Activated CD4-positive, alpha-beta T cell treated with anti-CD3 and anti-CD28 coated beads, Interleukin-2, amount 10 ng/mL, durations not matched to agents 7 days and 5 days (primary cell): ENCODE results near the gene TMEM271. TPM values are rescaled to one million over a fixed set of nuclear protein-coding genes. Genes with fewer than 3 reads are reported as not detected.

Experiments used
- CTCF ChIA-PET: fragments of 350-600 bp; sonication (Branson Sonifier 250); formaldehyde crosslinking; loops from one replicate; lab custom pipeline; 2021; ENCODE audit warnings: antibody characterized with exemption; lab: Charles Lee
- POLR2A ChIA-PET: fragments of 350-600 bp; sonication (Branson Sonifier 250); formaldehyde crosslinking; loops from one replicate; lab custom pipeline; 2021; ENCODE audit warnings: antibody characterized with exemption; lab: Charles Lee
- DNase-seq: peaks from one replicate; pipeline ENCODE4 v3.0.0-alpha.2; 2020
- H3K27ac Mint-ChIP-seq: one replicate; pipeline ENCODE4 v1.8.0; 2021; ENCODE audit warnings: mild to moderate bottlenecking, moderate library complexity, mixed read lengths
- H3K27me3 Mint-ChIP-seq: one replicate; pipeline ENCODE4 v1.8.0; 2021; ENCODE audit warnings: mixed read lengths
- H3K36me3 Mint-ChIP-seq: one replicate; pipeline ENCODE4 v1.8.0; 2021; ENCODE audit warnings: low read depth, mixed read lengths
- H3K4me1 Mint-ChIP-seq: one replicate; pipeline ENCODE4 v1.8.0; 2021; ENCODE audit warnings: mixed read lengths
- H3K4me3 Mint-ChIP-seq: one replicate; pipeline ENCODE4 v1.8.0; 2021; ENCODE audit warnings: mild to moderate bottlenecking, moderate library complexity, mixed read lengths
- H3K9me3 Mint-ChIP-seq: one replicate; pipeline ENCODE4 v1.8.0; 2021; ENCODE audit warnings: mixed read lengths
- total RNA-seq, 2 experiments: library from RNA; stranded (reverse); gene quantifications; one replicate each; pipeline ENCODE4 v1.2.3, GENCODE V29; 2021

The TMEM271 gene
- total RNA-seq, 2 experiments from 2014 or later: not detected

GRCh38 chr4:535924-536281, 40.2 kb downstream of the TMEM271 start:
- Mint-ChIP-seq H3K27ac (no peak overlapping the region), H3K9me3 (peaks cover 10% of the 10 kb centered on the region), H3K27me3 (no peaks in the 10 kb centered on the region), H3K4me3 (no peak overlapping the region), H3K4me1 (no peaks in the 10 kb centered on the region), H3K36me3 (peaks cover 56% of the 10 kb centered on the region)
- DNase-seq: no peak
- ChIA-PET CTCF (no interaction called here), POLR2A (no interaction called here)

GRCh38 chr4:535181-535923, 40.7 kb downstream of the TMEM271 start:
- Mint-ChIP-seq H3K9me3 (peaks cover 10% of the 10 kb centered on the region), H3K27ac (no peak overlapping the region), H3K4me3 (no peak overlapping the region), H3K27me3 (no peaks in the 10 kb centered on the region), H3K4me1 (no peaks in the 10 kb centered on the region), H3K36me3 (peaks cover 60% of the 10 kb centered on the region)
- POLR2A ChIA-PET: no interaction called here
- CTCF ChIA-PET: no interaction called here
- no peak for DNase-seq

- H3K4me1 Mint-ChIP-seq: no peaks in the 10 kb centered on the region
- POLR2A ChIA-PET: no interaction called here
- no peaks in the 10 kb centered on the region for H3K27me3 Mint-ChIP-seq
- peaks cover 10% of the 10 kb centered on the region for H3K9me3 Mint-ChIP-seq
- no peak overlapping the region for H3K27ac Mint-ChIP-seq
- H3K4me3 Mint-ChIP-seq: no peak overlapping the region
- peaks cover 65% of the 10 kb centered on the region for H3K36me3 Mint-ChIP-seq
- CTCF ChIA-PET: no interaction called here
- DNase-seq: no peak
These were observed 41.4 kb downstream of the TMEM271 start for GRCh38 chr4:534576-535151.

GRCh38 chr4:534101-534575, 42.0 kb downstream of the TMEM271 start:
- DNase-seq: no peak
- peaks cover 65% of the 10 kb centered on the region for H3K36me3 Mint-ChIP-seq

GRCh38 chr4:533318-534100, 42.6 kb downstream of the TMEM271 start:
- Mint-ChIP-seq H3K9me3 (peaks cover 10% of the 10 kb centered on the region), H3K4me3 (no peak overlapping the region), H3K4me1 (no peaks in the 10 kb centered on the region), H3K27me3 (no peaks in the 10 kb centered on the region), H3K36me3 (peaks cover 69% of the 10 kb centered on the region), H3K27ac (no peak overlapping the region)
- ChIA-PET POLR2A (no interaction called here), CTCF (interaction anchor here (1.1 kb wide), 1 partner anchor 10 kb away, joined by 3 read pairs; no protein-coding TSS in a partner anchor)
- no peak for DNase-seq

More at GRCh38 chr4:534101-534575, 42.0 kb downstream of the TMEM271 start:
- Mint-ChIP-seq H3K4me3 (no peak overlapping the region), H3K9me3 (peaks cover 10% of the 10 kb centered on the region), H3K27ac (no peak overlapping the region), H3K4me1 (no peaks in the 10 kb centered on the region), H3K27me3 (no peaks in the 10 kb centered on the region)
- CTCF ChIA-PET: interaction anchor here (1.1 kb wide), 1 partner anchor 11 kb away, joined by 3 read pairs; no protein-coding TSS in a partner anchor
- POLR2A ChIA-PET: no interaction called here

- Mint-ChIP-seq H3K9me3 (peaks cover 5% of the 10 kb centered on the region), H3K36me3 (peaks cover 67% of the 10 kb centered on the region), H3K4me3 (no peak overlapping the region), H3K4me1 (no peaks in the 10 kb centered on the region), H3K27ac (no peak overlapping the region), H3K27me3 (no peaks in the 10 kb centered on the region)
- ChIA-PET CTCF (interaction anchor here (0.6 to 1.1 kb wide), 2 partner anchors 10 to 72 kb away, joined by 3 read pairs; no protein-coding TSS in a partner anchor), POLR2A (no interaction called here)
- DNase-seq: no peak
These were observed 43.3 kb downstream of the TMEM271 start for GRCh38 chr4:532588-533317.

- H3K27ac Mint-ChIP-seq: no peak overlapping the region
- DNase-seq: no peak
These were observed 44.2 kb downstream of the TMEM271 start for GRCh38 chr4:531721-532565.

GRCh38 chr4:531076-531475, 45.0 kb downstream of the TMEM271 start:
- ChIA-PET POLR2A (no interaction called here), CTCF (no interaction called here)
- peaks cover 5% of the 10 kb centered on the region for H3K9me3 Mint-ChIP-seq
- no peak for DNase-seq
- H3K27me3 Mint-ChIP-seq: no peaks in the 10 kb centered on the region
- H3K36me3 Mint-ChIP-seq: peaks cover 75% of the 10 kb centered on the region
- H3K27ac Mint-ChIP-seq: no peak overlapping the region
- H3K4me3 Mint-ChIP-seq: no peak overlapping the region
- H3K4me1 Mint-ChIP-seq: no peaks in the 10 kb centered on the region

More at GRCh38 chr4:531721-532565, 44.2 kb downstream of the TMEM271 start:
- Mint-ChIP-seq H3K4me3 (no peak overlapping the region), H3K9me3 (peaks cover 5% of the 10 kb centered on the region), H3K27me3 (no peaks in the 10 kb centered on the region), H3K36me3 (peaks cover 74% of the 10 kb centered on the region), H3K4me1 (no peaks in the 10 kb centered on the region)
- CTCF ChIA-PET: interaction anchor here (0.6 kb wide), 1 partner anchor 73 kb away, joined by 3 read pairs; no protein-coding TSS in a partner anchor
- POLR2A ChIA-PET: no interaction called here

GRCh38 chr4:530017-530781, 45.9 kb downstream of the TMEM271 start:
- Mint-ChIP-seq H3K27ac (no peak overlapping the region), H3K27me3 (no peaks in the 10 kb centered on the region), H3K4me1 (no peaks in the 10 kb centered on the region), H3K36me3 (peaks cover 76% of the 10 kb centered on the region), H3K9me3 (peaks cover 5% of the 10 kb centered on the region), H3K4me3 (no peak overlapping the region)
- ChIA-PET CTCF (no interaction called here), POLR2A (no interaction called here)
- no peak for DNase-seq

GRCh38 chr4:529563-529962, 46.5 kb downstream of the TMEM271 start:
- ChIA-PET POLR2A (no interaction called here), CTCF (no interaction called here)

GRCh38 chr4:528835-529234, 47.3 kb downstream of the TMEM271 start:
- Mint-ChIP-seq H3K9me3 (peaks cover 5% of the 10 kb centered on the region), H3K4me1 (no peaks in the 10 kb centered on the region), H3K4me3 (no peak overlapping the region), H3K36me3 (peaks cover 78% of the 10 kb centered on the region), H3K27me3 (no peaks in the 10 kb centered on the region), H3K27ac (peak overlapping the region; percentile 63)
- POLR2A ChIA-PET: no interaction called here
- DNase-seq: no peak
- CTCF ChIA-PET: no interaction called here

More at GRCh38 chr4:529563-529962, 46.5 kb downstream of the TMEM271 start:
- Mint-ChIP-seq H3K27me3 (no peaks in the 10 kb centered on the region), H3K27ac (no peak overlapping the region), H3K36me3 (peaks cover 76% of the 10 kb centered on the region), H3K4me3 (no peak overlapping the region), H3K9me3 (peaks cover 5% of the 10 kb centered on the region), H3K4me1 (no peaks in the 10 kb centered on the region)
- no peak for DNase-seq
